Activated CD4-positive, alpha-beta T cell treated with anti-CD3 and anti-CD28 coated beads, Interleukin-2, amount 50 U/mL, for 24 hours (primary cell): ENCODE data around the gene RB1.
A peak's percentile ranks its signal among the peaks of the same experiment; 100 is the strongest.

Source experiments
- DNase-seq, 2 donors: peaks; one replicate each; pipeline ENCODE4 v3.0.0-alpha.2; 2020; ENCODE audit warnings: low read depth in 1 of 2, low spot score in 1 of 2

The RB1 gene

GRCh38 chr13:48492470-48493065 is 189.0 kb downstream of the RB1 start:
- DNase-seq: peak in 1 of 2 donors; percentile 49

- DNase-seq: no peak
Measured at GRCh38 chr13:48493066-48493765, 189.7 kb downstream of the RB1 start.

- no peak for DNase-seq
Measured at GRCh38 chr13:48493851-48494250, 190.3 kb downstream of the RB1 start.

- no peak for DNase-seq
Measured at GRCh38 chr13:48494874-48495273, 191.3 kb downstream of the RB1 start.

- no peak for DNase-seq
Measured at GRCh38 chr13:48496271-48497161, 193.0 kb downstream of the RB1 start.

- DNase-seq: no peak
Measured at GRCh38 chr13:48497669-48498068, 194.1 kb downstream of the RB1 start.

- DNase-seq: no peak
Measured at GRCh38 chr13:48500652-48501197, 197.2 kb downstream of the RB1 start.

- DNase-seq: no peak
Measured at GRCh38 chr13:48501705-48502104, 198.2 kb downstream of the RB1 start.

GRCh38 chr13:48502601-48503319 is 199.2 kb downstream of the RB1 start:
- DNase-seq: no peak

- no peak for DNase-seq
Measured at GRCh38 chr13:48504606-48505005, 201.1 kb downstream of the RB1 start.

GRCh38 chr13:48505012-48505411 is 201.5 kb downstream of the RB1 start:
- peak in 1 of 2 donors; percentile 25 for DNase-seq

GRCh38 chr13:48505597-48506091 is 202.1 kb downstream of the RB1 start:
- DNase-seq: peak in 1 of 2 donors; percentile 58

- no peak for DNase-seq
Measured at GRCh38 chr13:48506092-48506701, 202.6 kb downstream of the RB1 start.

GRCh38 chr13:48507021-48507420 is 203.5 kb downstream of the RB1 start:
- DNase-seq: no peak

GRCh38 chr13:48508011-48508410 is 204.5 kb downstream of the RB1 start:
- no peak for DNase-seq

GRCh38 chr13:48510698-48511097 is 207.1 kb downstream of the RB1 start:
- no peak for DNase-seq

- no peak for DNase-seq
Measured at GRCh38 chr13:48511621-48512230, 208.2 kb downstream of the RB1 start.

GRCh38 chr13:48514793-48515192 is 211.2 kb downstream of the RB1 start:
- DNase-seq: no peak

- DNase-seq: no peak
Measured at GRCh38 chr13:48515732-48516131, 212.2 kb downstream of the RB1 start.

GRCh38 chr13:48518083-48518482 is 214.5 kb downstream of the RB1 start:
- no peak for DNase-seq
